SK-MEL-5 (cell line): ENCODE results near the gene COLEC12. TPM values are rescaled to one million over a fixed set of nuclear protein-coding genes. Genes with fewer than 3 reads are reported as not detected.

Experiments
- DNase-seq: peaks from one replicate; pipeline ENCODE4 v3.0.0-alpha.2; 2016; ENCODE audit warnings: low read depth, low spot score
- in situ Hi-C: cut with HindIII; loops from 2 replicates; pipeline ENCODE4 v1.10.0; 2016; ENCODE audit warnings: low sequenced_read_pairs, high pct_unique_total_duplicates, low pct_unique_long_range_greater_than_20kb
- total RNA-seq: library from RNA; depleted of rRNA; stranded (reverse); fragments of >200 nt; shearing (Covaris generic); gene quantifications from 2 replicates; pipeline ENCODE4 v1.2.3, GENCODE V29; 2014; rRNA removed

The COLEC12 gene
- total RNA-seq, 1 experiment from 2014 or later = 1.9 TPM

DNA sequence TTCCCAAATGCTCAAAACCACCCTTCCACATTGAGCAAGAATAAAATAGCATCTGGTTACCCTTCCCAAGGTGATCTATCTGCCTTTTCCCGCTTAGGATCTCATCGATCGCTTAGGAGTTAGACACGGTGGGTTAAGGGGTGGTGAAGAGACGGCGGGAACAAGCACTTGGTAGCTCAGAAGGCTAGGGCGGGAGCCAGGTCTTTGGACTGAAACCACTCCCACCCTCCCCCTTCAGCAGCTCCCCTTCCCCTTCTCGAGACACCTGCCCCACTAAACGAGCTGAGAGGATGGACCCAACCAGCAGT, 233.2 kb downstream of the COLEC12 start:
- in situ Hi-C loops = no loop called here
- no peak for DNase-seq

Other genes with a start within 250 kb of the COLEC12 start
- 34.8 and 35.7 TPM in 2 replicates for gene THOC1, start 232.7 kb downstream of the COLEC12 start, total RNA-seq
- not detected in 2 replicates for gene CETN1, start 79.7 kb upstream of the COLEC12 start, total RNA-seq
- gene CLUL1, start 96.3 kb upstream of the COLEC12 start, total RNA-seq = 0.32 and 0.48 TPM in 2 replicates
- 27.4 and 30.4 TPM in 2 replicates for gene TYMS, start 157.0 kb upstream of the COLEC12 start, total RNA-seq
- 113 and 121 TPM in 2 replicates for gene ENOSF1, start 211.9 kb upstream of the COLEC12 start, total RNA-seq